Trophoblast cell (in vitro differentiated cells and primary cell): ENCODE measurements around the gene SH2D2A.

ENCODE experiments used
- DNase-seq, 2 donors: peaks; one replicate each; pipeline ENCODE4 v3.0.0-alpha.2; 2016
- H2AFZ ChIP-seq: 2 replicates; pipeline ENCODE4 v1.6.1; 2013; ENCODE audit warnings: low read length, moderate library complexity, mild to moderate bottlenecking; ENCODE audit not compliant: insufficient read depth, poor library complexity
- H2AK5ac ChIP-seq: 2 replicates; pipeline ENCODE4 v1.6.1; 2013; ENCODE audit warnings: mild to moderate bottlenecking, low read length
- H2BK120ac ChIP-seq: 2 replicates; pipeline ENCODE4 v1.6.1; 2013; ENCODE audit warnings: low read length, mild to moderate bottlenecking, moderate library complexity; ENCODE audit not compliant: insufficient read depth, poor library complexity
- H2BK12ac ChIP-seq: 2 replicates; pipeline ENCODE4 v1.6.1; 2013; ENCODE audit warnings: mild to moderate bottlenecking, low read length, moderate library complexity
- H2BK5ac ChIP-seq: 2 replicates; pipeline ENCODE4 v1.6.1; 2013; ENCODE audit warnings: low read length, low read depth, moderate library complexity, mild to moderate bottlenecking; ENCODE audit not compliant: poor library complexity
- H3K14ac ChIP-seq: 2 replicates; pipeline ENCODE4 v1.6.1; 2013; ENCODE audit warnings: mild to moderate bottlenecking, low read length
- H3K18ac ChIP-seq: 2 replicates; pipeline ENCODE4 v1.6.1; 2013; ENCODE audit warnings: mild to moderate bottlenecking, low read length
- H3K23ac ChIP-seq: 2 replicates; pipeline ENCODE4 v1.6.1; 2013; ENCODE audit warnings: low read length
- H3K27ac ChIP-seq: 2 replicates; pipeline ENCODE4 v1.5.1; 2013; ENCODE audit warnings: low read depth, mild to moderate bottlenecking, inconsistent platforms, low read length, moderate library complexity
- H3K27me3 ChIP-seq: 2 replicates; pipeline ENCODE4 v1.6.1; 2013; ENCODE audit warnings: inconsistent platforms, mild to moderate bottlenecking, low read length, moderate library complexity; ENCODE audit not compliant: insufficient read depth
- H3K36me3 ChIP-seq, 2 experiments: 1 replicate in 1 of 2; 2 replicates in 1 of 2; pipeline ENCODE4 v1.6.1; 2013; ENCODE audit warnings: low read length in 2 of 2, mild to moderate bottlenecking in 2 of 2, moderate library complexity in 1 of 2; ENCODE audit not compliant: insufficient read depth in 2 of 2, control insufficient read depth in 1 of 2
- H3K4ac ChIP-seq: 2 replicates; pipeline ENCODE4 v1.6.1; 2013; ENCODE audit warnings: low read depth, mild to moderate bottlenecking, low read length, moderate library complexity
- H3K4me1 ChIP-seq, 2 experiments: 1 replicate in 1 of 2; 2 replicates in 1 of 2; pipeline ENCODE4 v1.6.1; 2013; ENCODE audit warnings: low read length in 2 of 2, mild to moderate bottlenecking in 2 of 2, moderate library complexity in 1 of 2; ENCODE audit not compliant: insufficient read depth in 2 of 2, control insufficient read depth in 1 of 2
- H3K4me2 ChIP-seq: 2 replicates; pipeline ENCODE4 v1.6.1; 2013; ENCODE audit warnings: inconsistent platforms, mild to moderate bottlenecking, low read length, moderate library complexity
- H3K4me3 ChIP-seq: 2 replicates; pipeline ENCODE4 v1.5.1; 2013; ENCODE audit warnings: mild to moderate bottlenecking, low read depth, low read length, inconsistent platforms
- H3K79me1 ChIP-seq: one replicate; pipeline ENCODE4 v1.6.1; 2013; ENCODE audit warnings: low read length
- H3K79me2 ChIP-seq: 2 replicates; pipeline ENCODE4 v1.6.1; 2013; ENCODE audit warnings: low read length, mild to moderate bottlenecking; ENCODE audit not compliant: control insufficient read depth, insufficient read depth, poor library complexity
- H3K9ac ChIP-seq: 2 replicates; pipeline ENCODE4 v1.6.1; 2013; ENCODE audit warnings: mild to moderate bottlenecking, low read length
- H3K9me3 ChIP-seq: 2 replicates; pipeline ENCODE4 v1.6.1; 2013; ENCODE audit warnings: low read depth, mild to moderate bottlenecking, control low read depth, inconsistent platforms, low read length; ENCODE audit not compliant: insufficient read depth
- H4K12ac ChIP-seq: 2 replicates; pipeline ENCODE4 v1.6.1; 2013; ENCODE audit warnings: low read depth, mild to moderate bottlenecking, low read length, moderate library complexity
- H4K8ac ChIP-seq: 2 replicates; pipeline ENCODE4 v1.6.1; 2013; ENCODE audit warnings: low read depth, mild to moderate bottlenecking, low read length, moderate library complexity
- H4K91ac ChIP-seq: one replicate; pipeline ENCODE4 v1.6.1; 2013; ENCODE audit warnings: low read depth, mild to moderate bottlenecking, low read length, moderate library complexity
- WGBS: extraction: QIAGEN DNeasy Blood & Tissue Kit; methylation state at CpG from one replicate; pipeline ENCODE4 v1.1.7; 2013; ENCODE audit warnings: missing lambda C conversion rate; ENCODE audit not compliant: insufficient read length, insufficient coverage; ENCODE audit errors: extremely low coverage; 5-methylcytosine and 5-hydroxymethylcytosine counted together

SH2D2A gene

GRCh38 chr1:156840898-156841279 lies 24.2 kb upstream of the SH2D2A start:
- WGBS, result no CpG with 5 or more reads among the region's 14 CpGs

GRCh38 chr1:156840186-156840897 lies 23.7 kb upstream of the SH2D2A start:
- Histone ChIP-seq H2AK5ac (no peak overlapping the region), H3K27ac (no peak overlapping the region), H3K4me1 (no peaks in the 10 kb centered on the region), H2BK5ac (no peak overlapping the region), H3K9ac (no peak overlapping the region), H3K36me3 (no peaks in the 10 kb centered on the region), H3K27me3 (peaks cover 23% of the 10 kb centered on the region), H4K91ac (no peak overlapping the region), H3K4me2 (no peak overlapping the region), H3K9me3 (peaks cover 6% of the 10 kb centered on the region), H3K14ac (no peak overlapping the region), H2BK120ac (no peak overlapping the region), H3K79me2 (no peaks in the 10 kb centered on the region), H2AFZ (no peak overlapping the region), H3K4ac (no peak overlapping the region), H3K4me3 (no peak overlapping the region), H3K18ac (no peak overlapping the region), H4K12ac (no peak overlapping the region), H3K79me1 (no peaks in the 10 kb centered on the region), H3K23ac (no peak overlapping the region), H4K8ac (no peak overlapping the region), H2BK12ac (no peak overlapping the region)
- DNase-seq, result no peak
- no CpG with 5 or more reads among the region's 8 CpGs for WGBS

More at GRCh38 chr1:156840898-156841279, 24.2 kb upstream of the SH2D2A start:
- Histone ChIP-seq H2BK120ac (no peak overlapping the region), H3K4ac (no peak overlapping the region), H3K14ac (no peak overlapping the region), H3K36me3 (no peaks in the 10 kb centered on the region), H3K9ac (no peak overlapping the region), H3K18ac (no peak overlapping the region), H3K4me3 (no peak overlapping the region), H2BK12ac (no peak overlapping the region), H3K27me3 (peaks cover 28% of the 10 kb centered on the region), H3K4me2 (no peak overlapping the region), H3K4me1 (no peaks in the 10 kb centered on the region), H3K27ac (no peak overlapping the region), H3K23ac (no peak overlapping the region), H4K8ac (no peak overlapping the region), H2BK5ac (no peak overlapping the region), H2AFZ (no peak overlapping the region), H3K79me1 (no peaks in the 10 kb centered on the region), H2AK5ac (no peak overlapping the region), H4K91ac (no peak overlapping the region), H3K9me3 (peaks cover 7% of the 10 kb centered on the region), H3K79me2 (no peaks in the 10 kb centered on the region), H4K12ac (no peak overlapping the region)
- no peak for DNase-seq

- Histone ChIP-seq H2AFZ (no peak overlapping the region), H3K36me3 (no peaks in the 10 kb centered on the region), H2BK5ac (no peak overlapping the region), H3K9ac (no peak overlapping the region), H3K23ac (no peak overlapping the region), H3K4ac (no peak overlapping the region), H3K14ac (no peak overlapping the region), H2BK12ac (no peak overlapping the region), H4K8ac (no peak overlapping the region), H3K4me1 (no peaks in the 10 kb centered on the region), H4K91ac (no peak overlapping the region), H3K18ac (no peak overlapping the region), H2BK120ac (no peak overlapping the region), H3K27ac (no peak overlapping the region), H3K4me2 (no peak overlapping the region), H4K12ac (no peak overlapping the region), H2AK5ac (no peak overlapping the region), H3K27me3 (peaks cover 18% of the 10 kb centered on the region), H3K9me3 (peaks cover 3% of the 10 kb centered on the region), H3K79me1 (no peaks in the 10 kb centered on the region), H3K4me3 (no peak overlapping the region), H3K79me2 (no peaks in the 10 kb centered on the region)
- DNase-seq, result no peak
- no CpG with 5 or more reads among the region's 9 CpGs for WGBS
Observed at GRCh38 chr1:156839426-156840109, 22.9 kb upstream of the SH2D2A start.

GRCh38 chr1:156838972-156839371 lies 22.3 kb upstream of the SH2D2A start:
- H2BK12ac ChIP-seq, result no peak overlapping the region
- H2AK5ac ChIP-seq, result no peak overlapping the region

More at GRCh38 chr1:156838972-156839371, 22.3 kb upstream of the SH2D2A start:
- Histone ChIP-seq H2AFZ (no peak overlapping the region), H2BK5ac (no peak overlapping the region), H3K4me2 (no peak overlapping the region), H3K14ac (no peak overlapping the region), H3K27ac (no peak overlapping the region), H4K91ac (no peak overlapping the region), H2BK120ac (no peak overlapping the region), H3K23ac (no peak overlapping the region), H3K27me3 (peaks cover 12% of the 10 kb centered on the region), H3K9ac (no peak overlapping the region), H3K79me2 (no peaks in the 10 kb centered on the region), H3K9me3 (no peaks in the 10 kb centered on the region), H3K4me1 (no peaks in the 10 kb centered on the region), H3K4ac (no peak overlapping the region), H4K12ac (no peak overlapping the region), H3K18ac (no peak overlapping the region), H3K79me1 (no peaks in the 10 kb centered on the region), H3K4me3 (no peak overlapping the region), H3K36me3 (no peaks in the 10 kb centered on the region), H4K8ac (no peak overlapping the region)
- no CpG with 5 or more reads among the region's 7 CpGs for WGBS
- peak in 1 of 2 donors; percentile 44 for DNase-seq
